GM12878 (cell line): ENCODE measurements around the gene NUDT1. TPM values are rescaled to one million over a fixed set of nuclear protein-coding genes. Genes with fewer than 3 reads are reported as not detected.

Source experiments
- CEBPZ ChIP-seq: fragments of 150-350 bp; IDR thresholded peaks from 2 replicates; pipeline ENCODE4 v1.6.1; 2016; ENCODE audit warnings: low read depth, low read length
- CREM ChIP-seq: IDR thresholded peaks from 2 replicates; pipeline ENCODE4 v1.6.1; 2014; ENCODE audit warnings: antibody characterized with exemption, low read depth
- E2F4 ChIP-seq: IDR thresholded peaks from 2 replicates; pipeline ENCODE4 v1.6.1; 2012; ENCODE audit warnings: low read depth, low read length, improper control_type of control experiment
- JUND ChIP-seq: IDR thresholded peaks from 2 replicates; pipeline ENCODE4 v1.6.1; 2012; ENCODE audit warnings: low read depth, mild to moderate bottlenecking, low read length, improper control_type of control experiment, moderate library complexity
- MEF2B ChIP-seq: fragments of 450-650 bp; IDR thresholded peaks from 2 replicates; pipeline ENCODE4 v1.6.1; 2018; ENCODE audit warnings: mild to moderate bottlenecking, moderate library complexity; ENCODE audit not compliant: partially characterized antibody, poor library complexity, severe bottlenecking
- MYB ChIP-seq: fragments of 150-350 bp; IDR thresholded peaks from 2 replicates; pipeline ENCODE4 v1.6.1; 2014; ENCODE audit warnings: mild to moderate bottlenecking, low read depth, low read length, borderline replicate concordance
- NR2C1 ChIP-seq: fragments of 450-650 bp; IDR thresholded peaks from 2 replicates; pipeline ENCODE4 v1.6.1; 2017; ENCODE audit warnings: antibody characterized with exemption, mild to moderate bottlenecking, moderate library complexity
- NRF1 ChIP-seq: conservative IDR thresholded peaks from 2 replicates; pipeline ENCODE4 v1.6.1; 2011; ENCODE audit warnings: mild to moderate bottlenecking, low read depth, low read length, improper control_type of control experiment
- POLR2A ChIP-seq: IDR thresholded peaks from 2 replicates; pipeline ENCODE4 v1.6.1; 2011; ENCODE audit warnings: low read depth, mild to moderate bottlenecking, low read length
- SIN3A ChIP-seq: IDR thresholded peaks from 2 replicates; pipeline ENCODE4 v1.6.1; 2012; ENCODE audit warnings: low read depth, low read length, improper control_type of control experiment
- SMC3 ChIP-seq: IDR thresholded peaks from 2 replicates; pipeline ENCODE4 v1.6.1; 2011; ENCODE audit warnings: low read length, improper control_type of control experiment, borderline replicate concordance
- TCF12 ChIP-seq: IDR thresholded peaks from 2 replicates; pipeline ENCODE4 v1.6.1; 2011; ENCODE audit warnings: low read depth, mild to moderate bottlenecking, low read length
- ZNF207 ChIP-seq: fragments of 450-650 bp; IDR thresholded peaks from 2 replicates; pipeline ENCODE4 v1.6.1; 2014; ENCODE audit warnings: antibody characterized with exemption, mild to moderate bottlenecking, borderline replicate concordance
- polyA plus RNA-seq, 11 experiments: library from polyadenylated mRNA; depleted of rRNA in 4 of 11; unstranded in 6 of 11; stranded (reverse) in 5 of 11; fragments of >200 nt; fragmentation: Nextera tagmentation in 4 of 11; fragmentation: Illumina TruSeq in 1 of 11; extraction: Ambion mirVana in 4 of 11; extraction: Trizol in 1 of 11; gene quantifications; 1 replicate in 1 of 11; 2 replicates in 10 of 11; pipeline versions ENCODE4 v1.2.1 to v1.2.3, GENCODE V29; 2011 to 2016; ENCODE audit warnings: inconsistent platforms in 2 of 11, missing spikeins in 2 of 11, low read depth in 1 of 11
- total RNA-seq, 4 experiments: library from RNA; depleted of rRNA in 3 of 4; stranded (reverse); fragments of >200 nt in 3 of 4; fragmentation: Illumina TruSeq in 1 of 4; extraction: Trizol in 1 of 4; gene quantifications; 2 replicates each; pipeline versions ENCODE4 v1.2.1 to v1.2.3, GENCODE V29; 2013 to 2021

NUDT1 gene
- total and polyA plus RNA-seq, 10 of the 15 experiments (the other 5 are each of a cell fraction or from before 2014, with no cell fraction given), result 7.7 to 122 (median 59.2) TPM

- TF ChIP-seq MEF2B (no peak), ZNF207 (no peak), SMC3 (no peak), TCF12 (no peak), POLR2A (peak; percentile 10; the same call in 1 of the 2 replicates), MYB (no peak), E2F4 (no peak), CEBPZ (no peak), NRF1 (no peak), JUND (no peak), NR2C1 (no peak), CREM (no peak), SIN3A (no peak)
Observed at GRCh38 chr7:2255145-2256139, 13.4 kb downstream of the NUDT1 start (continued).
